ENCODE measurements around the gene MCTP1. TPM values are rescaled to one million over a fixed set of nuclear protein-coding genes. Genes with fewer than 3 reads are reported as not detected.

Gene MCTP1
- total and polyA plus RNA-seq, 9 of the 15 experiments (the other 6 are each of a cell fraction or from before 2014, with no cell fraction given), result 0.04 to 0.93 (median 0.06) TPM; not detected in 4

DNA sequence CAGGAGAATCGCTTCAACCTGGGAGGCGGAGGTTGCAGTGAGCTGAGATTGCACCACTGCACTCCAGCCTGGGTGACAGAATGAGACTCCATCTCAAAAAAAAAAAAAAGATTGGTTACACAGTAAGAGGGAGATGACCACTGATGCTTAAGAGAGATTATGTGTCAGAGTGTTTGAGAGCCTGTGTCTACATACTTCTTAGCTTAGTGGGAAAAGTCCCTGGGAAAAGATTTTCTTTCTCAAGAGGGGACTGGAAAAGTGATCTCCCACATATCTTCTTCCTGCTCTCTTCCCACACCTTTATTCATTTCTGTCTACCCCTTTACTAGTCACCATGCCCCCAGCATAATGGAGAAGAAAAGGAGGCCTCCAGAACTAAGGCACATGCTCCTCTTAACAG is 55.2 kb downstream of the MCTP1 start:
- no peaks in the 10 kb centered on the region for H3K36me3 ChIP-seq (ENCODE audit: control insufficient read depth, insufficient read depth, low read length)
- no peaks in the 10 kb centered on the region for H3K27me3 ChIP-seq (ENCODE audit: control insufficient read depth in 2 of 2, insufficient read depth in 2 of 2, low read length in 2 of 2)
- H3K27ac ChIP-seq (ENCODE audit: extremely low read depth, low read depth, low read length), result no peak overlapping the region
- H3K4me2 ChIP-seq (ENCODE audit: insufficient read depth, low read length), result no peak overlapping the region
- ATAC-seq (no peak), FAIRE-seq (no peak), DNase-seq (ENCODE audit: extremely low read depth in 1 of 4, low spot score in 3 of 4) (no peak)
- H4K20me1 ChIP-seq (replicated peaks; ENCODE audit: control insufficient read depth, insufficient read depth, low read length), result no peaks in the 10 kb centered on the region
- no peaks in the 10 kb centered on the region for H3K79me2 ChIP-seq (ENCODE audit: control insufficient read depth, insufficient read depth, low read length)
- 6% methylated on average over 2 of the region's 2 CpGs for WGBS (ENCODE audit: insufficient coverage, low coverage, missing lambda C conversion rate)
- no peaks in the 10 kb centered on the region for H3K4me1 ChIP-seq (replicated peaks in 1 of 2; ENCODE audit: control insufficient read depth in 2 of 2, insufficient read depth in 2 of 2, low read length in 2 of 2)
- POLR2A ChIA-PET, result interaction anchor here (0.6 kb wide), 1 partner anchor 33 kb away, joined by 4 read pairs; no protein-coding TSS in a partner anchor
- CTCF ChIA-PET (ENCODE audit: low intra/inter-chr PET ratio), result no interaction called here
- no peaks in the 10 kb centered on the region for H3K9me3 ChIP-seq (replicated peaks; ENCODE audit: control insufficient read depth, insufficient read depth, low read depth, low read length)
- no peak overlapping the region for H3K4me3 ChIP-seq
- TF ChIP-seq BMI1 (IDR thresholded peaks at IDR 0.05; ENCODE audit: low read length) (no peak), CHD2 (IDR thresholded peaks at IDR 0.05; ENCODE audit: low read depth, low read length) (no peak), EGR1 (conservative IDR thresholded peaks at IDR 0.05) (no peak), ILF3 (IDR thresholded peaks at IDR 0.05; ENCODE audit: borderline replicate concordance) (no peak), HMGN3 (IDR thresholded peaks at IDR 0.05; ENCODE audit: borderline replicate concordance, extremely low read depth, insufficient read length, low read depth, low read length) (no peak), ZNF165 (CRISPR knock-in tag; IDR thresholded peaks at IDR 0.05; ENCODE audit: borderline replicate concordance) (no peak), CBX5 (IDR thresholded peaks at IDR 0.05; ENCODE audit: borderline replicate concordance, low read depth) (no peak), HIVEP1 (CRISPR knock-in tag; IDR thresholded peaks at IDR 0.05) (no peak), PHF8 (IDR thresholded peaks at IDR 0.05; ENCODE audit: borderline replicate concordance, low read length) (no peak), PML (IDR thresholded peaks at IDR 0.05; ENCODE audit: low read length) (no peak), CTBP1 (IDR thresholded peaks at IDR 0.05; ENCODE audit: borderline replicate concordance) (no peak)
- TF ChIP-seq, protein P1, sequence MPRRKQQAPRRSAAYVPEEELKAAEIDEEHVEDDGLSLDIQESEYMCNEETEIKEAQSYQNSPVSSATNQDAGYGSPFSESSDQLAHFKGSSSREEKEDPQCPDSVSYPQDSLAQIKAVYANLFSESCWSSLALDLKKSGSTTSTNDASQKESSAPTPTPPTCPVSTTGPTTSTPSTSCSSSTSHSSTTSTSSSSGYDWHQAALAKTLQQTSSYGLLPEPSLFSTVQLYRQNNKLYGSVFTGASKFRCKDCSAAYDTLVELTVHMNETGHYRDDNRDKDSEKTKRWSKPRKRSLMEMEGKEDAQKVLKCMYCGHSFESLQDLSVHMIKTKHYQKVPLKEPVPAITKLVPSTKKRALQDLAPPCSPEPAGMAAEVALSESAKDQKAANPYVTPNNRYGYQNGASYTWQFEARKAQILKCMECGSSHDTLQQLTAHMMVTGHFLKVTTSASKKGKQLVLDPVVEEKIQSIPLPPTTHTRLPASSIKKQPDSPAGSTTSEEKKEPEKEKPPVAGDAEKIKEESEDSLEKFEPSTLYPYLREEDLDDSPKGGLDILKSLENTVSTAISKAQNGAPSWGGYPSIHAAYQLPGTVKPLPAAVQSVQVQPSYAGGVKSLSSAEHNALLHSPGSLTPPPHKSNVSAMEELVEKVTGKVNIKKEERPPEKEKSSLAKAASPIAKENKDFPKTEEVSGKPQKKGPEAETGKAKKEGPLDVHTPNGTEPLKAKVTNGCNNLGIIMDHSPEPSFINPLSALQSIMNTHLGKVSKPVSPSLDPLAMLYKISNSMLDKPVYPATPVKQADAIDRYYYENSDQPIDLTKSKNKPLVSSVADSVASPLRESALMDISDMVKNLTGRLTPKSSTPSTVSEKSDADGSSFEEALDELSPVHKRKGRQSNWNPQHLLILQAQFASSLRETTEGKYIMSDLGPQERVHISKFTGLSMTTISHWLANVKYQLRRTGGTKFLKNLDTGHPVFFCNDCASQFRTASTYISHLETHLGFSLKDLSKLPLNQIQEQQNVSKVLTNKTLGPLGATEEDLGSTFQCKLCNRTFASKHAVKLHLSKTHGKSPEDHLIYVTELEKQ (CRISPR knock-in tag; IDR thresholded peaks at IDR 0.05), result no peak
- TF ChIP-seq, protein P2, sequence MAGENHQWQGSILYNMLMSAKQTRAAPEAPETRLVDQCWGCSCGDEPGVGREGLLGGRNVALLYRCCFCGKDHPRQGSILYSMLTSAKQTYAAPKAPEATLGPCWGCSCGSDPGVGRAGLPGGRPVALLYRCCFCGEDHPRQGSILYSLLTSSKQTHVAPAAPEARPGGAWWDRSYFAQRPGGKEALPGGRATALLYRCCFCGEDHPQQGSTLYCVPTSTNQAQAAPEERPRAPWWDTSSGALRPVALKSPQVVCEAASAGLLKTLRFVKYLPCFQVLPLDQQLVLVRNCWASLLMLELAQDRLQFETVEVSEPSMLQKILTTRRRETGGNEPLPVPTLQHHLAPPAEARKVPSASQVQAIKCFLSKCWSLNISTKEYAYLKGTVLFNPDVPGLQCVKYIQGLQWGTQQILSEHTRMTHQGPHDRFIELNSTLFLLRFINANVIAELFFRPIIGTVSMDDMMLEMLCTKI (IDR thresholded peaks at IDR 0.05; ENCODE audit: partially characterized antibody), result no peak
- no peak overlapping the region for H3K9ac ChIP-seq (ENCODE audit: insufficient read depth in 1 of 2, low read depth in 2 of 2, low read length in 2 of 2)
- H3K9me1 ChIP-seq (ENCODE audit: control insufficient read depth, insufficient read depth, low read length), result no peaks in the 10 kb centered on the region
- H2AFZ ChIP-seq (ENCODE audit: low read depth, low read length), result no peak overlapping the region
- in situ Hi-C loops (cut with MboI) (no loop called here), intact Hi-C loops (cut with micrococcal nuclease) (loop anchor here (10.0 kb wide), 1 partner anchor 265 kb away; no protein-coding TSS in a partner anchor)
- BruUV-seq (replicated peaks), result no TSS peak
